GM18502 (cell line): ENCODE data around the gene GPC6.

Experiments
- ATAC-seq: cut with Tn5 transposase; IDR thresholded peaks from one replicate; pipeline ENCODE4 v1.9.1; 2021; ENCODE audit warnings: mild to moderate bottlenecking; ENCODE audit not compliant: unreplicated experiment, poor library complexity

Gene GPC6

GRCh38 chr13:93714171-93714570, 487.6 kb downstream of the GPC6 start:
- ATAC-seq, result no peak

- ATAC-seq, result no peak
These were observed 489.3 kb downstream of the GPC6 start for GRCh38 chr13:93715866-93716265.

GRCh38 chr13:93716623-93717022, 490.0 kb downstream of the GPC6 start:
- no peak for ATAC-seq

GRCh38 chr13:93721483-93721882, 494.9 kb downstream of the GPC6 start:
- ATAC-seq, result no peak

GRCh38 chr13:93723316-93723715, 496.7 kb downstream of the GPC6 start:
- ATAC-seq, result no peak

- ATAC-seq, result no peak
These were observed 497.6 kb downstream of the GPC6 start for GRCh38 chr13:93724187-93724586.

GRCh38 chr13:93726173-93726957, 499.8 kb downstream of the GPC6 start:
- ATAC-seq, result no peak

- ATAC-seq, result no peak
These were observed 500.9 kb downstream of the GPC6 start for GRCh38 chr13:93727211-93728141.

GRCh38 chr13:93729383-93729782, 502.8 kb downstream of the GPC6 start:
- ATAC-seq, result no peak

- ATAC-seq, result no peak
These were observed 504.2 kb downstream of the GPC6 start for GRCh38 chr13:93730780-93731179.

GRCh38 chr13:93732186-93732585, 505.6 kb downstream of the GPC6 start:
- no peak for ATAC-seq

- ATAC-seq, result no peak
These were observed 509.5 kb downstream of the GPC6 start for GRCh38 chr13:93736081-93736480.

GRCh38 chr13:93736909-93737308, 510.3 kb downstream of the GPC6 start:
- ATAC-seq, result no peak

GRCh38 chr13:93740334-93740733, 513.7 kb downstream of the GPC6 start:
- no peak for ATAC-seq

- ATAC-seq, result no peak
These were observed 517.4 kb downstream of the GPC6 start for GRCh38 chr13:93744033-93744432.

- no peak for ATAC-seq
These were observed 518.3 kb downstream of the GPC6 start for GRCh38 chr13:93744886-93745285.

GRCh38 chr13:93745884-93746283, 519.3 kb downstream of the GPC6 start:
- no peak for ATAC-seq

- no peak for ATAC-seq
These were observed 520.0 kb downstream of the GPC6 start for GRCh38 chr13:93746589-93746988.

- ATAC-seq, result peak; percentile 13
These were observed 524.1 kb downstream of the GPC6 start for GRCh38 chr13:93750676-93751075.

GRCh38 chr13:93751117-93751516, 524.5 kb downstream of the GPC6 start:
- ATAC-seq, result peak; percentile 87

- ATAC-seq, result no peak
These were observed 525.9 kb downstream of the GPC6 start for GRCh38 chr13:93752541-93752940.
